ENCODE results near the gene TUG1.

Gene TUG1

DNA sequence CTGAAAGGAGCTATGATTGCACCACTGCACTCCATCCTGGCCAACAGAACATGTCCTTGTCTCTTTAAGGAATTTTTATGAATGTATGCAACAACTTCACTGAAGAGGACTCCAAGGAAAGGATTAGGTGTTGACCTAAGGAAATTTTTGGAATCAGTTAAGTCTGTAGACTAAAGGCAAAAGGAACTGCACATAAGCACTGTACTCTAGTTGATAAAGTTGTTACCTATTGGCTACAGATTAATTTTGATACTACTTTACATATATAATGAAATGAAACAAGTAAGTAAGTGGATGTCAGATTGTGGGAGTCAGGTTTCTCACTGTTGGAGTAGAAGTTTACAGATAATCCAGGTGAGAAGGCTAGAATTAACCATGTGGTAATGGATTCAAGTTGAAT, 36.5 kb downstream of the TUG1 start:
- no peak for FAIRE-seq

GRCh38 chr22:31019191-31019930, 50.3 kb downstream of the TUG1 start:
- FAIRE-seq: no peak

- no peak for FAIRE-seq
Measured at GRCh38 chr22:31020334-31020733, 51.3 kb downstream of the TUG1 start.

- no peak for FAIRE-seq
Measured at GRCh38 chr22:31022516-31022915, 53.5 kb downstream of the TUG1 start.

Measured in G401.6 (cell line).